Duodenal mucosa (tissue), 2 donors: ENCODE data around the gene TOMM5.
"Not testable (repeated sequence)": the region's sequence is repeated elsewhere in the genome, so short reads cannot be mapped to it uniquely, and the experiment has no call there.

Experiments
- H3K27ac ChIP-seq: one replicate; pipeline ENCODE4 v1.7.0; 2013; ENCODE audit warnings: low read depth, low read length
- H3K27me3 ChIP-seq, 2 donors: one replicate each; pipeline ENCODE4 v1.7.0; 2013; ENCODE audit warnings: low read length in 2 of 2, control low read depth in 1 of 2; ENCODE audit not compliant: insufficient read depth in 2 of 2, control insufficient read depth in 1 of 2
- H3K36me3 ChIP-seq, 2 donors: one replicate each; pipeline ENCODE4 v1.7.0; 2013; ENCODE audit warnings: low read length in 2 of 2, control low read depth in 1 of 2; ENCODE audit not compliant: insufficient read depth in 2 of 2, control insufficient read depth in 1 of 2
- H3K4me1 ChIP-seq, 2 donors: one replicate each; pipeline ENCODE4 v1.7.0; 2013; ENCODE audit warnings: low read length in 2 of 2, control low read depth in 1 of 2; ENCODE audit not compliant: insufficient read depth in 2 of 2, control insufficient read depth in 1 of 2
- H3K4me3 ChIP-seq, 2 donors: one replicate each; pipeline ENCODE4 v1.7.0; 2013; ENCODE audit warnings: low read length in 2 of 2, low read depth in 1 of 2
- H3K9ac ChIP-seq, 2 donors: one replicate each; pipeline ENCODE4 v1.7.0; 2013; ENCODE audit warnings: low read length in 2 of 2, low read depth in 1 of 2
- H3K9me3 ChIP-seq, 2 donors: one replicate each; pipeline ENCODE4 v1.7.0; 2013; ENCODE audit warnings: low read length in 2 of 2, control low read depth in 1 of 2; ENCODE audit not compliant: control insufficient read depth in 1 of 2

Gene TOMM5

GRCh38 chr9:37617161-37617560 is 24.8 kb upstream of the TOMM5 start:
- H3K36me3 ChIP-seq: no peaks in the 10 kb centered on the region
- no peaks in the 10 kb centered on the region for H3K9me3 ChIP-seq
- no peaks in the 10 kb centered on the region for H3K27me3 ChIP-seq
- peaks cover 4 to 6% of the 10 kb centered on the region in 2 donors for H3K4me1 ChIP-seq
- H3K27ac ChIP-seq: no peak overlapping the region
- H3K4me3 ChIP-seq: no peak overlapping the region
- no peak overlapping the region for H3K9ac ChIP-seq

DNA sequence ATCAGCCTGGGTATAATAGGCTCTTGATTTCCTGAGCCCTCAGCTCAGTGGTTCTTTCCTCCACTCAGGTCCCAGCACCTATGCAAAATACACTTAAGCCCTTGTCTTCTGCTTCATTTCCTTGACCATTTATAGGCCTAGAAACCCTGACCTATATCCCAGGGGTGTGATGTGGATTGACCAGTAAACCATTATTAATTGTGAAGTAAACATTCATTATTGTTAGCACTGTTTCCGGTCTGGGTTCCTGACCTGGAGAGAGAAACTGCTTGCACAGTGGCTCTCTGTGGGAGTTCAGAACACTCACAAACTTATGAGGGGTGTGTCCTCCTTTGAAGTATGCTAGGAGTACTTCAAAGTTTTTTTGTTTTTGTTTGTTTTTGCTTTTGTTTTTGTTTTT is 19.6 kb upstream of the TOMM5 start:
- no peak overlapping the region for H3K9ac ChIP-seq
- no peaks in the 10 kb centered on the region for H3K9me3 ChIP-seq
- no peak overlapping the region for H3K4me3 ChIP-seq
- H3K4me1 ChIP-seq: peaks cover 4 to 6% of the 10 kb centered on the region in 2 donors
- H3K27ac ChIP-seq: no peak overlapping the region
- no peaks in the 10 kb centered on the region for H3K36me3 ChIP-seq
- no peaks in the 10 kb centered on the region for H3K27me3 ChIP-seq

- Histone ChIP-seq H3K36me3 (no peaks in the 10 kb centered on the region), H3K9ac (no peak overlapping the region), H3K27ac (no peak overlapping the region), H3K4me3 (no peak overlapping the region), H3K9me3 (no peaks in the 10 kb centered on the region), H3K27me3 (peaks cover 0 to 2% of the 10 kb centered on the region in 2 donors), H3K4me1 (peaks cover 4 to 6% of the 10 kb centered on the region in 2 donors)
Measured at GRCh38 chr9:37611014-37611413, 18.6 kb upstream of the TOMM5 start.

DNA sequence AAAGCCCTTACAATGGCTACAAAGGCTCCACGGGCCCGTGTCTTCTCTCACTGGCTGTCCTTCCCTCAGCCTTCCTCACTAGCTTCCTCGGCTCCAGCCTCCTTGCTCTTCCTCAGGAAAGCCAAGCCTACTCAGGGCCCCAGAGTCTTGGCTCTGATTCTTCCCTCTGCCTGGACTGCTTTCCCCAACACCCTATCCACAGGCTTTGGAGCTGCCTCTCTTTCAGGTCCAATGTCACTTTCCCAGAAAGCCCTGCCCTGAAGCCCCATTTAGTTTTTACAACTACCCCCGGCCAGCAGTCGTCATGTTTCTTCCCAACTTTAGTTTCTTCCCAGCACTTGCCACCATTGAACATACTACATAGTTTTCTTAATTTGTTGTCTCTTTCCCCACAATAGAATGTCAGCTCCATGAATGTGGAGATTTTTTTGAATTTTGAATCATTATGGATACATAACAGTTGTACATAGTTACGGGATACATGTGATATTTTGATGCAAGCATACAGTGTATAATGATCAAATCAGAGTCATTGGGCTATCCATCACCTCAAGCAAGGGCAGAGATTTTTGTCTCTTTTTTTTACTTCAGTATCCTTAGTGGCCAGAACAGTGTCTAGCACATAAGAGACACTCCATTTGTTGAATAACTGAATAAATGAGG is 17.5 kb upstream of the TOMM5 start:
- Histone ChIP-seq H3K9ac (no peak overlapping the region), H3K27ac (no peak overlapping the region), H3K4me3 (no peak overlapping the region), H3K36me3 (no peaks in the 10 kb centered on the region), H3K27me3 (peaks cover 0 to 5% of the 10 kb centered on the region in 2 donors), H3K9me3 (no peaks in the 10 kb centered on the region), H3K4me1 (peaks cover 4 to 6% of the 10 kb centered on the region in 2 donors)

GRCh38 chr9:37608250-37608649 is 15.9 kb upstream of the TOMM5 start:
- Histone ChIP-seq H3K9me3 (no peaks in the 10 kb centered on the region), H3K27ac (no peak overlapping the region), H3K9ac (no peak overlapping the region), H3K4me1 (peaks cover 0 to under 1% of the 10 kb centered on the region in 2 donors), H3K36me3 (no peaks in the 10 kb centered on the region), H3K4me3 (no peak overlapping the region), H3K27me3 (peaks cover 0 to 5% of the 10 kb centered on the region in 2 donors)

- Histone ChIP-seq H3K27ac (no peak overlapping the region), H3K27me3 (peaks cover 0 to 5% of the 10 kb centered on the region in 2 donors), H3K9ac (no peak overlapping the region), H3K4me3 (no peak overlapping the region), H3K9me3 (no peaks in the 10 kb centered on the region), H3K4me1 (peaks cover 6 to 7% of the 10 kb centered on the region in 2 donors), H3K36me3 (no peaks in the 10 kb centered on the region)
Measured at GRCh38 chr9:37604296-37604695, 11.9 kb upstream of the TOMM5 start.

DNA sequence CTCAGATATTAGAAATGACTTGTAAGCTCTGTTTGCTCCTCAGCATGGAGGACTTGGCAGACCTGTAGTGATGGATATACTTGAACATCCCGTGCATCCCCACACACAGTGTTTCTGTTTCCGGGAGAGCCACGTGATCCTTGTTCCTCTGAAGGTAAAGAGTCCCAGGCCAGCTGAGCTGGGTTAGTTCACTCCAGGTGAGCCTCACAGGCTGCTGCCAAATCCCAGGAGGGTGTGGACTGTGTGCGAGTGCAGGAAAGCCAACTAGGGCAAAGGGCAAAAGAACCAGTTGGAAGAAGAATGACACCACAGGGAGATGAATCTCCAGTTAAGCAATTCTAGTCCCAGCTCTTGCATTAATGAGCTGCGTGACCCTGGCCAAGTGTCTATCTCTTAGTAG is 10.4 kb upstream of the TOMM5 start:
- H3K27ac ChIP-seq: no peak overlapping the region
- H3K27me3 ChIP-seq: peaks cover 0 to 5% of the 10 kb centered on the region in 2 donors
- peaks cover 6 to 7% of the 10 kb centered on the region in 2 donors for H3K4me1 ChIP-seq
- H3K9ac ChIP-seq: peak overlapping the region in 1 of 2 donors; percentile 2
- H3K4me3 ChIP-seq: no peak overlapping the region
- H3K9me3 ChIP-seq: no peaks in the 10 kb centered on the region
- no peaks in the 10 kb centered on the region for H3K36me3 ChIP-seq

DNA sequence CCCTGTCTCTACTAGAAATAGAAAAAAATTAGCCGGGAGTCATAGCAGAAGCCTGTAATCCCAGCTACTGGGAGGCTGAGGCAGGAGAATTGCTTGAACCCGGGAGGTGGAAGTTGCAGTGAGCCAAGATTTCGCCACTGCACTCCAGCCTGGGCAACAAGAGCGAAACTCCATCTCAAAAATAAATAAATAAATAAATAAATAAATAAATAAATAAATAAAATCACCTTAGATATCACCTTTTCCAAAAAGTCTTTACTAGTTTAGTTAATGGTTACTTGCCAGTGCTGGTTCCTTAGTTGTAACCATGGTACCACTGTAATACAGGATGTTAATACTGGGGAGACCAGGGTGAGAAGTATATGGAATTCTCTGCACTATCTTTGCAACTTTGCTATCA is 9.7 kb upstream of the TOMM5 start:
- H3K9me3 ChIP-seq, H3K36me3 ChIP-seq, H3K4me3 ChIP-seq, H3K27ac ChIP-seq, H3K27me3 ChIP-seq, H3K9ac ChIP-seq: not testable (repeated sequence)
- peaks cover 7 to 11% of the 10 kb centered on the region in 2 donors for H3K4me1 ChIP-seq

- H3K4me3 ChIP-seq: no peak overlapping the region
- H3K27ac ChIP-seq: no peak overlapping the region
- no peaks in the 10 kb centered on the region for H3K27me3 ChIP-seq
- H3K9ac ChIP-seq: no peak overlapping the region
- H3K9me3 ChIP-seq: no peaks in the 10 kb centered on the region
- peaks cover 11% of the 10 kb centered on the region in 2 donors for H3K4me1 ChIP-seq
- H3K36me3 ChIP-seq: no peaks in the 10 kb centered on the region
Measured at GRCh38 chr9:37596504-37596903, 4.1 kb upstream of the TOMM5 start.

DNA sequence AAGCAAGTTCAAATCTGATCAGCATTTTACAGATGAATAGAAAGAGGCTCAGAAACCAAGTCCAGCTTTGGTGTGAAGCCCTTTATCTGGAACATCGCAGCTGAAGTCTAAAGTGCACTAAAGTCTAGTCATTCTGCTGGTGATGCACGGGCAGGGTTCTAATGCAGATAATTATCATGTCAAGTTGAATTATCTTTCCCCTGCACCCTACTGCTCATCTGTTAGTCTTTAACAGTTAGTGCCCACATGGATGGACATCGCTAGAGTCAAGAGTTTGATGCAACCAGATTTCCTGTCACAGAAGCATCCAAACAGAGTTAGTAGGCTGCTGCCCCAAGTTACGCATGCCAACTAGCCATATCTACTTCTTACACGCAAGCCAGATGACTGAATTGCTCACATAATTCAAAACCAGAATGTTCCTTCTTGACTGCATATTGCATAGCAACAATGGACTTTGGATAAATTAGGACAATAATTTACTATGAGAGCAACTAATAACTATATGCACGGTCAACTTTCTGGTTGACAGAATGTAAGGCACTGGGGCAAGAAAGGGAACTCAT is 1.6 kb upstream of the TOMM5 start:
- Histone ChIP-seq H3K36me3 (no peaks in the 10 kb centered on the region), H3K9me3 (no peaks in the 10 kb centered on the region), H3K4me3 (peak overlapping the region; percentile 42 to 53), H3K27me3 (no peaks in the 10 kb centered on the region), H3K4me1 (peaks cover 27% of the 10 kb centered on the region in 2 donors), H3K9ac (no peak overlapping the region), H3K27ac (peak overlapping the region; percentile 17)
